WERI-Rb-1 (cell line): Measurements from ENCODE around the gene PRKX.
"Not testable (repeated sequence)": the region's sequence is repeated elsewhere in the genome, so short reads cannot be mapped to it uniquely, and the experiment has no call there.

ENCODE experiments used
- DNase-seq: peaks from one replicate; pipeline ENCODE4 v3.0.0-alpha.2; 2020
- H3K27ac ChIP-seq: fragments of 250-450 bp; sonication (Bioruptor Pico); 2 replicates; pipeline ENCODE4 v1.5.1; 2020; ENCODE audit warnings: mild to moderate bottlenecking, moderate library complexity
- H3K27me3 ChIP-seq: fragments of 250-450 bp; sonication (Bioruptor Pico); 2 replicates; pipeline ENCODE4 v1.5.1; 2021; ENCODE audit warnings: mild to moderate bottlenecking, low read depth, moderate library complexity; ENCODE audit not compliant: insufficient read depth, severe bottlenecking
- H3K36me3 ChIP-seq: fragments of 250-450 bp; sonication (Bioruptor Pico); 2 replicates; pipeline ENCODE4 v1.5.1; 2020; ENCODE audit warnings: mild to moderate bottlenecking, moderate library complexity
- H3K4me3 ChIP-seq: 2 replicates; pipeline ENCODE4 v1.5.1; 2011; ENCODE audit warnings: low read depth, mild to moderate bottlenecking, control low read depth, low read length
- H3K9me3 ChIP-seq: fragments of 250-450 bp; sonication (Bioruptor Pico); 2 replicates; pipeline ENCODE4 v1.5.1; 2021; ENCODE audit warnings: mild to moderate bottlenecking, moderate library complexity; ENCODE audit not compliant: severe bottlenecking
- TF ChIP-seq, protein P1 (sequence below): IDR thresholded peaks from 2 replicates; pipeline ENCODE4 v1.5.1; 2011; ENCODE audit warnings: low read depth, mild to moderate bottlenecking, control low read depth, inconsistent platforms, low read length

The PRKX gene

GRCh38 chrX:3717742-3718420 is 4.4 kb upstream of the PRKX start:
- TF ChIP-seq, protein P1, sequence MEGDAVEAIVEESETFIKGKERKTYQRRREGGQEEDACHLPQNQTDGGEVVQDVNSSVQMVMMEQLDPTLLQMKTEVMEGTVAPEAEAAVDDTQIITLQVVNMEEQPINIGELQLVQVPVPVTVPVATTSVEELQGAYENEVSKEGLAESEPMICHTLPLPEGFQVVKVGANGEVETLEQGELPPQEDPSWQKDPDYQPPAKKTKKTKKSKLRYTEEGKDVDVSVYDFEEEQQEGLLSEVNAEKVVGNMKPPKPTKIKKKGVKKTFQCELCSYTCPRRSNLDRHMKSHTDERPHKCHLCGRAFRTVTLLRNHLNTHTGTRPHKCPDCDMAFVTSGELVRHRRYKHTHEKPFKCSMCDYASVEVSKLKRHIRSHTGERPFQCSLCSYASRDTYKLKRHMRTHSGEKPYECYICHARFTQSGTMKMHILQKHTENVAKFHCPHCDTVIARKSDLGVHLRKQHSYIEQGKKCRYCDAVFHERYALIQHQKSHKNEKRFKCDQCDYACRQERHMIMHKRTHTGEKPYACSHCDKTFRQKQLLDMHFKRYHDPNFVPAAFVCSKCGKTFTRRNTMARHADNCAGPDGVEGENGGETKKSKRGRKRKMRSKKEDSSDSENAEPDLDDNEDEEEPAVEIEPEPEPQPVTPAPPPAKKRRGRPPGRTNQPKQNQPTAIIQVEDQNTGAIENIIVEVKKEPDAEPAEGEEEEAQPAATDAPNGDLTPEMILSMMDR: no peak
- H3K4me3 ChIP-seq: no peak overlapping the region
- H3K27me3 ChIP-seq: no peaks in the 10 kb centered on the region
- no peaks in the 10 kb centered on the region for H3K9me3 ChIP-seq
- H3K36me3 ChIP-seq: no peaks in the 10 kb centered on the region
- no peak for DNase-seq
- no peak overlapping the region for H3K27ac ChIP-seq

DNA sequence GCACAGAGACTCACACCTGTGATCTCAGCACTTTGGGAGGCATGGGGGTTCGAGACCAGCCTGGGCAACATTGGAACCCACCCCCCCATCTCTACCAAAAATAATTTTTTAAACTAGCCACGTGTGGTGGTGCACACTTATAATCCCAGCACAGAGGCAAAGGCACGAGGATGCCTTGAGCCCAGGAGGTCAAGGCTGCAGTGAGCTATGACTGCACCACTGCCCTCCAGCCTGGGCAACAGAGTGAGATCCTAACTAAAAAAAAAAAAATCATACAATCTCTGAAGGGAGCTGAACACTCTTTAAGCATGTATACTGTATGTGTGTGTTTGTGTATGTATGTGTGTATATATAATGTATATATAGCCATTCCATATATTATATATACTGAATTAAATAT is 2.5 kb upstream of the PRKX start:
- Histone ChIP-seq H3K9me3 (no peaks in the 10 kb centered on the region), H3K36me3 (no peaks in the 10 kb centered on the region), H3K27me3 (no peaks in the 10 kb centered on the region), H3K4me3 (no peak overlapping the region), H3K27ac (no peak overlapping the region)
- TF ChIP-seq, protein P1: no peak
- DNase-seq: no peak

GRCh38 chrX:3714706-3715479 is 1.4 kb upstream of the PRKX start:
- H3K36me3 ChIP-seq, H3K27ac ChIP-seq, H3K9me3 ChIP-seq, H3K27me3 ChIP-seq, DNase-seq, H3K4me3 ChIP-seq: not testable (repeated sequence)

DNA sequence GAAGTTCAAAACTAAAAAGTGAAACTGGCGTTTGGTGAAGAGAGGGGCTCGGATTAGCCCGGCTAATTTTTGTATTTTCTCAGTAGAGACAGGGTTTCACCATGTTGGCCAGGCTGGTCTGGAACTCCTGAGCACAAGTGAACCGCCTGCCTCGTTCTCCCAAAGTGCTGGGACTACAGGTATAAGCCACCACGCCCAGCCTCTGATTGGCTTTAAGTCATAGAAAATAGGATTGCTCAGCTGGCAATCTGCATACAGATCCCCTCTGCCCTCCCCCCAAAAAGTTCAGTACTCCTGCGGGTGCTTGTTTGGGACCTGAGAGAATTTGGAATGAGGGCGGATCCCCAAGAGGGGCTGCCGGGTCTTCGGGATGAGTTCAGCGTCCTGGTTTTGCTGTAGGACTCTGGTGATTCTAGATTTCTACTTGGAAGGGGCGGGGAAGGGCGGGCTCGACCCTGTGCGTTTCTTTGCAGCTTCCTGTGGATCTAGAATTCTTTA is 537 bp upstream of the PRKX start:
- Histone ChIP-seq H3K4me3 (peak overlapping the region; percentile 52), H3K9me3 (no peaks in the 10 kb centered on the region), H3K27me3 (no peaks in the 10 kb centered on the region), H3K36me3 (no peaks in the 10 kb centered on the region), H3K27ac (no peak overlapping the region)
- TF ChIP-seq, protein P1: no peak
- DNase-seq: no peak

GRCh38 chrX:3712870-3713224 is 602 bp downstream of the PRKX start:
- no peaks in the 10 kb centered on the region for H3K27me3 ChIP-seq
- peak overlapping the region; percentile 76 for H3K27ac ChIP-seq
- peak overlapping the region; percentile 93 for H3K4me3 ChIP-seq
- H3K9me3 ChIP-seq: no peaks in the 10 kb centered on the region
- DNase-seq: peak; percentile 26
- TF ChIP-seq, protein P1: no peak
- no peaks in the 10 kb centered on the region for H3K36me3 ChIP-seq

DNA sequence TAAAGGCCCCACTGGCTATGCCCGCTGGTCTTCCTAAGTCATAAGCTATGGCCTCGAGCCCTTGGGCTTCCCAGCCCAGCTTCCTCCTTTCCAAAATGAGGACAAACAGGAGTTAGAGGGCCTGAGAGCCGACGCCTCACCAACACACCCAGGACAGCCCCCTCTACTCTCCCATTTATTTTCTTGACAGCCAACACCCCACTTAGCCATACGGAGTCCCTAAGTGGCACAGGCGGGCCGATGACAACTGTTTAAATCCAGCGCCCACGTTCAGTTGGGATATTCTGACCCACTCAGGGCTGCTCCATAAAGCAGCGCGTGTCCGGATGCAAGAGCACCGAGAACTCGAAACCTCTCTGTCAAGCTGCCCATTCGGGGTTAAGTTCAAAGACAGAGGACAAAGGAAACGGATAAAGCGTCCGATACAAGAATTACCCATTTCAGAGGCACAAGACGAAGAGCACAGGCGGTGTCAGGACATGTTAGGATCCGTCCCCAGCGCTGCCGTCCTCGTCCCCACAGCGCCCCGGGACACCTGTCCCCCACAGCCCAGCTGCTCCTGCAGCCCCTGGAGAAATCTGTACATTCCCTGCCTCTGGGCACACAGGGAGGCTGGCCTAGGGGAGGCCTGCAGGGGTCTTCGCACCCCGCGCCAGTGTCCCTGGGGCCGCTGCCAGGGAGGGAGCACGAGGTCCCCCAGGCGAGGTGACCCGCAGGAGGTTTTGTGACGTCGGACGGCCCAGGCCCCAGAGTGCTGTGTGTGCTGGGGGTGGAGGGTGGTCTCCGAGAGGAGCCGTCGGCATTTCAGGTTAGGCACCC is 1.2 kb downstream of the PRKX start:
- peak overlapping the region; percentile 76 for H3K27ac ChIP-seq
- no peaks in the 10 kb centered on the region for H3K9me3 ChIP-seq
- TF ChIP-seq, protein P1: no peak
- peak; percentile 19 for DNase-seq
- H3K36me3 ChIP-seq: no peaks in the 10 kb centered on the region
- peak overlapping the region; percentile 93 for H3K4me3 ChIP-seq
- H3K27me3 ChIP-seq: no peaks in the 10 kb centered on the region
